Lung (tissue), 12 donors: ENCODE data around the gene CALD1. TPM values are rescaled to one million over a fixed set of nuclear protein-coding genes. Genes with fewer than 3 reads are reported as not detected.

Source experiments
- ATAC-seq: fragments of 200-7000 bp; cut with Tn5 transposase; one replicate; pipeline ENCODE4 v1.9.1; 2020; ENCODE audit warnings: moderate number of reproducible peaks; ENCODE audit not compliant: insufficient read depth, low FRiP score
- DNase-seq, 3 donors: peaks; one replicate each; pipeline ENCODE4 v3.0.0-alpha.2; 2013 to 2017
- H3K27ac ChIP-seq, 2 donors: one replicate each; pipeline ENCODE4 v1.5.1; 2013; ENCODE audit warnings: mild to moderate bottlenecking in 2 of 2, moderate library complexity in 2 of 2, control low read depth in 1 of 2, inconsistent platforms in 1 of 2, low read depth in 1 of 2, low read length in 1 of 2
- H3K27me3 ChIP-seq, 3 donors: one replicate each; pipeline ENCODE4 v1.5.1; 2013; ENCODE audit warnings: low read length in 2 of 3; ENCODE audit not compliant: control insufficient read depth in 3 of 3, insufficient read depth in 3 of 3
- H3K36me3 ChIP-seq, 4 donors: one replicate each; pipeline ENCODE4 v1.5.1; 2013; ENCODE audit warnings: low read length in 4 of 4, mild to moderate bottlenecking in 1 of 4, moderate library complexity in 1 of 4; ENCODE audit not compliant: control insufficient read depth in 4 of 4, insufficient read depth in 4 of 4
- H3K4me1 ChIP-seq, 5 donors: one replicate each; pipeline ENCODE4 v1.5.1; 2013; ENCODE audit warnings: low read length in 5 of 5, mild to moderate bottlenecking in 2 of 5, moderate library complexity in 1 of 5; ENCODE audit not compliant: control insufficient read depth in 5 of 5, insufficient read depth in 5 of 5
- H3K4me3 ChIP-seq: one replicate; pipeline ENCODE4 v1.5.1; 2013; ENCODE audit warnings: mild to moderate bottlenecking, control low read depth, moderate library complexity
- H3K9ac ChIP-seq, 2 donors: one replicate each; pipeline ENCODE4 v1.5.1; 2013; ENCODE audit warnings: low read length in 2 of 2, control low read depth in 1 of 2; ENCODE audit not compliant: insufficient read depth in 1 of 2
- H3K9me3 ChIP-seq, 4 donors: one replicate each; pipeline ENCODE4 v1.5.1; 2013; ENCODE audit warnings: low read length in 3 of 4, mild to moderate bottlenecking in 1 of 4, moderate library complexity in 1 of 4; ENCODE audit not compliant: control insufficient read depth in 4 of 4, insufficient read depth in 3 of 4
- WGBS, 2 donors: extraction: QIAGEN DNeasy Blood & Tissue Kit; methylation state at CpG; one replicate each; pipeline ENCODE4 v1.1.7; 2013; 5-methylcytosine and 5-hydroxymethylcytosine counted together
- polyA plus RNA-seq, 2 donors: library from polyadenylated mRNA; stranded (reverse); fragments of 200-250 nt; gene quantifications; one replicate each; pipeline ENCODE4 v1.2.1, GENCODE V29; 2013
- total RNA-seq, 2 donors: library from RNA; depleted of rRNA in 1 of 2; stranded (reverse); fragments of >200 nt in 1 of 2; gene quantifications; one replicate each; pipeline ENCODE4 v1.2.1, GENCODE V29; 2014 to 2021
- TF ChIP-seq, protein P1 (sequence below): IDR thresholded peaks from 2 replicates; pipeline ENCODE4 v1.5.1; 2012; ENCODE audit warnings: mild to moderate bottlenecking; ENCODE audit errors: control extremely low read depth, extremely low read depth
- donor health status: control.
- donor health status: control.
- donor health status: Bipolar disorder and iron deficiency.
- donor health status: healthy.
- donor health status: DM: yes; HTN: yes; CAD: no.

Gene CALD1
- total and polyA plus RNA-seq, 4 donors: 56.4 to 173 (median 92.0) TPM

DNA sequence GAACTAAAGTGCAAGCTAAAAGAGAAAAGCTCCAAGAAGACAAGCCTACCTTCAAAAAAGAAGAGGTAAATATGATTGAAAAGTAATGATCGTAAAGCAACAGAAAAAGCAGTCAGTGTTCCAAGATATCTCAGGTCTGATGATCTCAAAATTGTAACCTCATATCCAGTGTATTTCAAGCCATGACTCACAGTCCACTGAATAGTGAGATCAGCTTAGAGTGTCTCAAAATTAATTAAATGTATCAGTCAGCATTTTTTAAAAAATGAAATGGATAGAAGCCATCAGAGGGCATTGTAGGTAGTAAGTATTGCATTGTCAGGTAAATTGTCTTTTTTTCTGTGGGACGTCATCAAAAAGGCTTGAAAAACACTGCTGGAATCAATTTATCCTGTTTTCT lies 156.3 kb downstream of the CALD1 start:
- 88 to 93% methylated on average over 2 of the region's 2 CpGs for whole genome bisulfite sequencing, 2 donors
- Histone ChIP-seq H3K4me3 (no peak overlapping the region), H3K36me3 (peaks cover 4 to 36% (median 11%) of the 10 kb centered on the region in 4 donors), H3K9ac (no peak overlapping the region), H3K27me3 (peaks cover 0 to 3% (median 0%) of the 10 kb centered on the region in 3 donors), H3K9me3 (peaks cover 0 to 5% (median 0%) of the 10 kb centered on the region in 4 donors), H3K4me1 (peaks cover 0 to 18% (median 0%) of the 10 kb centered on the region in 5 donors), H3K27ac (no peak overlapping the region)
- DNase-seq: no peak
- ATAC-seq: no peak
- TF ChIP-seq, protein P1, sequence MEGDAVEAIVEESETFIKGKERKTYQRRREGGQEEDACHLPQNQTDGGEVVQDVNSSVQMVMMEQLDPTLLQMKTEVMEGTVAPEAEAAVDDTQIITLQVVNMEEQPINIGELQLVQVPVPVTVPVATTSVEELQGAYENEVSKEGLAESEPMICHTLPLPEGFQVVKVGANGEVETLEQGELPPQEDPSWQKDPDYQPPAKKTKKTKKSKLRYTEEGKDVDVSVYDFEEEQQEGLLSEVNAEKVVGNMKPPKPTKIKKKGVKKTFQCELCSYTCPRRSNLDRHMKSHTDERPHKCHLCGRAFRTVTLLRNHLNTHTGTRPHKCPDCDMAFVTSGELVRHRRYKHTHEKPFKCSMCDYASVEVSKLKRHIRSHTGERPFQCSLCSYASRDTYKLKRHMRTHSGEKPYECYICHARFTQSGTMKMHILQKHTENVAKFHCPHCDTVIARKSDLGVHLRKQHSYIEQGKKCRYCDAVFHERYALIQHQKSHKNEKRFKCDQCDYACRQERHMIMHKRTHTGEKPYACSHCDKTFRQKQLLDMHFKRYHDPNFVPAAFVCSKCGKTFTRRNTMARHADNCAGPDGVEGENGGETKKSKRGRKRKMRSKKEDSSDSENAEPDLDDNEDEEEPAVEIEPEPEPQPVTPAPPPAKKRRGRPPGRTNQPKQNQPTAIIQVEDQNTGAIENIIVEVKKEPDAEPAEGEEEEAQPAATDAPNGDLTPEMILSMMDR: no peak

DNA sequence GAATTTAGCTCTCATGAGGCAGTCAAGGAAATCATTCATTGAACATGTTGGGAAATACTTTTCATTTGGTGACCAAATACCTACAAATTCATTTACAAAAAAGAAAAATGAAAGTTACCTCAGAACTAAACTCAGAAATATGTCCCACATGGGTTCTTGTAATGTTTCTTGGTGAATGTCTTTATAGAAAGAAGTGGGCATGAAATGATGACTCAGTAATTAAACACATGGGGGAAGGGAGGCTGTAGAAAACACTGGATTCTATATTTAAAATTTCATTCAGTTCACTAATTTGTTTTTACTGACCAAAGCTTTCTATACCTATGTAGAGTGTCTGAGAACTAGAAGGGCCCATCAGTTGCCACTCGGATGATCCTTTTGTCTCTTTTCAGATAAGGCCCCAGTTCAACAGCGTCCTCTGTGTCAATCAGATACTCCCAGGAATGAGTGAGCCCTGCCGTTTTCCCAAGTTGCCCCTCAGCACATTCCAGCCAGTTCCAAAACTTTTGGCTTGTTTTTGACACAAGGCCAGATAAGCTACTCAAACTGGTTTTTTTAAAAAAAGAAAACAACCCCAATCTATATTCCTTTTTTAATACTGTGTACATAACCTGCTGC lies 157.6 kb downstream of the CALD1 start:
- WGBS, 2 donors: 69 to 83% methylated on average over 3 of the region's 3 CpGs
- Histone ChIP-seq H3K4me1 (peaks cover 0 to 13% (median 2%) of the 10 kb centered on the region in 5 donors), H3K36me3 (peaks cover 4 to 40% (median 15%) of the 10 kb centered on the region in 4 donors), H3K4me3 (no peak overlapping the region), H3K9me3 (peaks cover 0 to 5% (median 0%) of the 10 kb centered on the region in 4 donors), H3K27me3 (peaks cover 0 to 3% (median 0%) of the 10 kb centered on the region in 3 donors), H3K27ac (no peak overlapping the region), H3K9ac (no peak overlapping the region)
- TF ChIP-seq, protein P1: no peak
- ATAC-seq: no peak
- DNase-seq: no peak

DNA sequence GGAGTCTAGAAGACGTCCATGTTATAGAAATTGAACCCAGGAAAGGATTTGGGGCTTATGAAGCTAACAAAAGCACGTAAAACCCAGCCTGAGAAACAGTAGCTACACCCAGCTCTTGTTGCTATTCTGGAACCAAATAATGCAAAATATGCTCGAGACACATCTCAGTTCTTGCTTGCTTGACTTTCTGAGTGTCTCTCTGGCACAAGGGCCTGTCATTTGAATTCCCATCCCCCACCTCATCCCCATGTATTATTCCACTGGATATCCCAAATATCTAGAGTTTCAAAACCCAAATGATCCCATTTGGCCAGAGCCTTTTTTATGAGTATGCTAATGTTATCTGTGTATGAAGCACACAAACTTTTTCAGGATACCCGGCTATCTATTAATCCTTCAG lies 158.7 kb downstream of the CALD1 start:
- no peak overlapping the region for H3K27ac ChIP-seq
- H3K4me1 ChIP-seq: peaks cover 0 to 9% (median 3%) of the 10 kb centered on the region in 5 donors

More for the DNA sequence above, 158.7 kb downstream of the CALD1 start:
- ATAC-seq (no peak), DNase-seq (no peak)
- Histone ChIP-seq H3K4me3 (no peak overlapping the region), H3K9me3 (peaks cover 0 to 3% (median 0%) of the 10 kb centered on the region in 4 donors), H3K9ac (no peak overlapping the region), H3K27me3 (peaks cover 0 to under 1% (median 0%) of the 10 kb centered on the region in 3 donors), H3K36me3 (peaks cover 4 to 45% (median 12%) of the 10 kb centered on the region in 4 donors)
- WGBS, 2 donors: 85 to 86% methylated on average over 4 of the region's 4 CpGs
- TF ChIP-seq, protein P1: no peak
